Esophagus (tissue), 2 donors: ENCODE measurements around the gene HOXB1. TPM values are rescaled to one million over a fixed set of nuclear protein-coding genes. Genes with fewer than 3 reads are reported as not detected.
A peak's percentile ranks its signal among the peaks of the same experiment; 100 is the strongest.
"Not testable (repeated sequence)": the region's sequence is repeated elsewhere in the genome, so short reads cannot be mapped to it uniquely, and the experiment has no call there.

Experiments used
- H3K27ac ChIP-seq, 2 donors: one replicate each; pipeline ENCODE4 v1.5.1; 2013; ENCODE audit warnings: low read depth in 2 of 2, mild to moderate bottlenecking in 2 of 2, inconsistent platforms in 1 of 2, low read length in 1 of 2, moderate library complexity in 1 of 2
- H3K27me3 ChIP-seq, 2 donors: one replicate each; pipeline ENCODE4 v1.6.1; 2013; ENCODE audit warnings: low read length in 2 of 2, control low read depth in 1 of 2, mild to moderate bottlenecking in 1 of 2; ENCODE audit not compliant: insufficient read depth in 2 of 2, control insufficient read depth in 1 of 2
- H3K36me3 ChIP-seq, 2 donors: one replicate each; pipeline ENCODE4 v1.6.1; 2013; ENCODE audit warnings: low read length in 1 of 2; ENCODE audit not compliant: control insufficient read depth in 2 of 2, insufficient read depth in 2 of 2
- H3K4me1 ChIP-seq, 2 donors: one replicate each; pipeline ENCODE4 v1.6.1; 2013; ENCODE audit warnings: low read length in 1 of 2; ENCODE audit not compliant: control insufficient read depth in 2 of 2, insufficient read depth in 2 of 2
- H3K4me3 ChIP-seq, 2 donors: one replicate each; pipeline ENCODE4 v1.5.1; 2013; ENCODE audit warnings: low read length in 2 of 2, mild to moderate bottlenecking in 2 of 2, low read depth in 1 of 2, moderate library complexity in 1 of 2
- H3K9me3 ChIP-seq, 2 donors: one replicate each; pipeline ENCODE4 v1.6.1; 2013; ENCODE audit warnings: mild to moderate bottlenecking in 2 of 2, low read depth in 1 of 2, low read length in 1 of 2, moderate library complexity in 1 of 2; ENCODE audit not compliant: control insufficient read depth in 2 of 2, insufficient read depth in 1 of 2
- WGBS, 2 donors: extraction: QIAGEN DNeasy Blood & Tissue Kit; methylation state at CpG; one replicate each; pipeline ENCODE4 v1.1.7; 2013; 5-methylcytosine and 5-hydroxymethylcytosine counted together
- polyA plus RNA-seq, 2 donors: library from polyadenylated mRNA; stranded (reverse); fragments of 200-250 nt; gene quantifications; one replicate each; pipeline ENCODE4 v1.2.3, GENCODE V29; 2013
- donor health status: healthy with polysubstance abuse.
- donor health status: Bipolar disorder and iron deficiency.

HOXB1 gene
- polyA plus RNA-seq, 2 donors = 0.29 to 1.0 TPM

GRCh38 chr17:48537316-48537715 is 6.5 kb upstream of the HOXB1 start:
- Histone ChIP-seq H3K27me3 (no peaks in the 10 kb centered on the region), H3K4me1 (no peaks in the 10 kb centered on the region), H3K36me3 (no peaks in the 10 kb centered on the region), H3K27ac (no peak overlapping the region), H3K9me3 (no peaks in the 10 kb centered on the region), H3K4me3 (no peak overlapping the region)
- WGBS, 2 donors = 94 to 98% methylated on average over 3 of the region's 3 CpGs

DNA sequence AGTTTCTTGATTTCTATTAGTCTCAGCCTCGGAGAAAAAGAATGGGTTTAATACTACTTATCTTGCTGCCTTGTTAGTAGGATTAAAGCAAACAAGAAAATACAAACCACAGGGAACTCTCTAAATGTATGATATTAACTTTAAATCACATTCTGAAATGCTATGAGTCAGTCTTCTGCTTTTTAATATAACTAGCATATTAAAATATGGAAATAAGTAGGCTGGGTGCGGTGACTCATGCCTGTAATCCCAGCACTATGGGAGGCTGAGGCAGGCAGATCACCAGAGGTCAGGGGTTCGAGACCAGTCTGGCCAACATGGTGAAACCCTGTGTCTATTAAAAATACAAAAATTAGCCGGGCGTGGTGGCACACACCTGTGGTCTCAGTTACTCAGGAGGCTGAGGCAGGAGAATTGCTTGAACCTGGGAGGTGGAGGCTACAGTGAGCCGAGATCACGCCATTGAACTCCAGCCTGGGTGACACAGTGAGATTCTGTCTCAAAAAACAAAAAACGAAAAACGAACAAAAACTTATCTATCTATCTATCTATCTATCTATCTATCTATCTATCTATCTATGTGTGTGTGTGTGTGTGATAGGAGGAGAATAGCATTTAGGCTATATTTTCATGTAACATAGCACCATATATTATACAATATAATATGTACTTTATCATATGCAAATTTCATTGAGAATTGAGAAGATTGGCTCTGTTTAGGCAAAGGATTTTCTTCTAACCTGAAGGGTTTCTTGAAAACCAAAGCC is 5.2 kb upstream of the HOXB1 start:
- H3K27ac ChIP-seq, H3K36me3 ChIP-seq, H3K4me1 ChIP-seq, H3K4me3 ChIP-seq, H3K9me3 ChIP-seq, H3K27me3 ChIP-seq: not testable (repeated sequence)
- WGBS, 2 donors = 80 to 90% methylated on average over 9 of the region's 9 CpGs

DNA sequence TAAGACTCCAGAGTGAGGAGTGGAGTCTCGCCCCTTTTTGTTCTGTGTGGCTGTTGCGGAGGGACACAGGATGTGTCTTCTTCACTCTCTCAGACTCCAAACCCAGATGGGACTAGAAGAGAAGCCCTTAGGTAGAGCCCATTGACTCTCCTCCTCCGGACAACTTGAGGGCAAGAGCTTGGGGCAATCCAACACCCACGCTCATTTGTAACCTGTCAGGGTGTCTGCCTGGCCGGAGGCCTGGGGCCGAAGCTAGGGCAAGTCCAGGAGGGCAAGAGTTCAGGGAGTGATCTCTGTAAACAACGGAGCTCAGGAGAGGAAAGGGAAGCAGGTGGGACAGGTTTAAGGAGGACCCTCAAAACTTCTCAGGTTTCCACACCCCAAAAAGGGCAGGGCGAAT is 1.4 kb upstream of the HOXB1 start:
- H3K9me3 ChIP-seq = no peaks in the 10 kb centered on the region
- H3K36me3 ChIP-seq = no peaks in the 10 kb centered on the region
- H3K4me1 ChIP-seq = peaks cover 0 to 3% of the 10 kb centered on the region in 2 donors
- H3K4me3 ChIP-seq = no peak overlapping the region
- WGBS, 2 donors = 81 to 88% methylated on average over 8 of the region's 8 CpGs
- no peaks in the 10 kb centered on the region for H3K27me3 ChIP-seq
- no peak overlapping the region for H3K27ac ChIP-seq

GRCh38 chr17:48530208-48530886 is 464 bp downstream of the HOXB1 start:
- 78 to 88% methylated on average over 37 of the region's 37 CpGs for WGBS, 2 donors
- Histone ChIP-seq H3K36me3 (no peaks in the 10 kb centered on the region), H3K9me3 (no peaks in the 10 kb centered on the region), H3K4me1 (peaks cover 0 to 4% of the 10 kb centered on the region in 2 donors), H3K27ac (peak overlapping the region; percentile 72 to 88), H3K27me3 (no peaks in the 10 kb centered on the region), H3K4me3 (no peak overlapping the region)

GRCh38 chr17:48529683-48530009 is 1.2 kb downstream of the HOXB1 start:
- Histone ChIP-seq H3K4me1 (peaks cover 0 to 4% of the 10 kb centered on the region in 2 donors), H3K36me3 (no peaks in the 10 kb centered on the region), H3K27ac (peak overlapping the region; percentile 72 to 88), H3K9me3 (no peaks in the 10 kb centered on the region), H3K27me3 (no peaks in the 10 kb centered on the region), H3K4me3 (no peak overlapping the region)
- WGBS, 2 donors = 55 to 59% methylated on average over 11 of the region's 11 CpGs

GRCh38 chr17:48528936-48529682 is 1.7 kb downstream of the HOXB1 start:
- peak overlapping the region; percentile 72 to 88 for H3K27ac ChIP-seq
- peaks cover 0 to 4% of the 10 kb centered on the region in 2 donors for H3K4me1 ChIP-seq
- H3K9me3 ChIP-seq = no peaks in the 10 kb centered on the region
- H3K27me3 ChIP-seq = no peaks in the 10 kb centered on the region
- no peak overlapping the region for H3K4me3 ChIP-seq
- H3K36me3 ChIP-seq = no peaks in the 10 kb centered on the region
- 78 to 82% methylated on average over 11 of the region's 11 CpGs for WGBS, 2 donors

- Histone ChIP-seq H3K4me1 (peaks cover 0 to 4% of the 10 kb centered on the region in 2 donors), H3K4me3 (no peak overlapping the region), H3K36me3 (no peaks in the 10 kb centered on the region), H3K27ac (peak overlapping the region; percentile 72 to 88), H3K9me3 (no peaks in the 10 kb centered on the region), H3K27me3 (no peaks in the 10 kb centered on the region)
- WGBS, 2 donors = 63 to 74% methylated on average over 7 of the region's 7 CpGs
Measured at GRCh38 chr17:48528153-48528935, 2.5 kb downstream of the HOXB1 start.

DNA sequence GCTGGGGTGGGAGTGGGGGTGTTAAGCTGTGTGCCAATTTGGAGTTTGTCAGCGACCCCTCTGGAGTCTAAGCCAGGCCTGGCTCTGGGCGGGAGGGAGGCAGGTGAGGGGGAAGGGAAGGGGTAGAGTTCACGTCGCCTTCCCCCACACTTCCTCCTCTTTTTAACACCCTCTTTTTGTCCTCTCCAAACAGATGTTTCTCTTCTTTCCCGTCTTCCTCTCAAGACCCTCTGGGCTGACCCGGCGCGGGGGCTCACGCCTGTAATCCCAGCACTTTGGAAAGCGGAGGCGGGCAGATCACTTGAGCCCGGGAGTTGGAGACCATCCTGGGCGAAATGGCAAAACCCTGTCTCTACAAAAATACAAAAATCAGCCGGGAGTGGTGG is 3.3 kb downstream of the HOXB1 start:
- H3K4me1 ChIP-seq = peaks cover 0 to 4% of the 10 kb centered on the region in 2 donors
- H3K9me3 ChIP-seq = no peaks in the 10 kb centered on the region
- H3K4me3 ChIP-seq = no peak overlapping the region
- H3K36me3 ChIP-seq = no peaks in the 10 kb centered on the region
- no peak overlapping the region for H3K27ac ChIP-seq
- H3K27me3 ChIP-seq = no peaks in the 10 kb centered on the region
- WGBS, 2 donors = 65 to 89% methylated on average over 13 to 14 of the region's 14 CpGs
